Measurements from ENCODE around the gene SEC24D. TPM values are rescaled to one million over a fixed set of nuclear protein-coding genes. Genes with fewer than 3 reads are reported as not detected.
"Not testable (repeated sequence)": the region's sequence is repeated elsewhere in the genome, so short reads cannot be mapped to it uniquely, and the experiment has no call there.

The SEC24D gene
- total RNA-seq, 1 experiment from 2014 or later, result 14.4 TPM

DNA sequence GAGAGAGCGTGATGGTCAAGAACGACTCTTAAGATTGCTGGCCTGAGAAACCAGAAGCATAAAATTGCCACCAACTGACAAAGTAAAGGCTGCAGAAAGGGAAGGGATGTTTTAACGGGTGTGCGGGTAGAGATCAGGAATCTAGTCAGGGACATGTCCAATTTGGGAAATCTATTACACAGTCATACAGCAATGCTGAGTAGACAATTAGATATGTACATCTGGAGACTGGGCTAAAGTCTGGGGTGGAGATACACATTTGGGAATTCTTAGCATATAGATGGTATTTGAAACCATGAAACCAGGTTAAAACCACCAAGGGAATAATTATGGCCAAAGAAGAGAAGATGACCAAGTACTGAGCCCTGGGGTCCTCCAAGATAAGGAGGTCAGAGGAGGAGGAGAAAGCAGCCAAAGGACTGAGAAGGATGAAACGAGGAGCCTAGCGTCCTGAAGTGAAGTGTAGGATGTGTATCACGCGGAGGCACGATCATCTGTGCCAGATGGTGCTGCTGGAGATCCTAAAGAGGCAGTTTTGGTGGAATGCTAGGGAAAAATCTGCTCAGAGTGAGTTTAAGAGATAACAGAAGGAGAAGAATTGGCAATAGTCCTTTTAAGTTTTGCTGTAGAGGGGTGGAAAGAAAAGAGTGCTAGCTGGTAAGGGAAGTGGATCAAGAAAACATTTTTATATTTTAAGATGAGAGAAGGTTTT is 36.5 kb downstream of the SEC24D start:
- no peak overlapping the region for H3K9ac ChIP-seq (ENCODE audit: low read length)
- no peaks in the 10 kb centered on the region for H3K9me2 ChIP-seq (replicated peaks; ENCODE audit: low read length)
- BruUV-seq (replicated peaks), result no TSS peak
- no peak overlapping the region for H3K27ac ChIP-seq (ENCODE audit: low read length)
- ChIA-PET POLR2A (ENCODE audit: unreplicated experiment) (no interaction called here), CTCF (no interaction called here)
- H3K4me2 ChIP-seq (ENCODE audit: low read length), result no peak overlapping the region
- peaks cover 15% of the 10 kb centered on the region for H3K36me3 ChIP-seq (ENCODE audit: low read depth, low read length)
- H3K27me3 ChIP-seq (ENCODE audit: low read length), result no peaks in the 10 kb centered on the region
- TF ChIP-seq, protein P1, sequence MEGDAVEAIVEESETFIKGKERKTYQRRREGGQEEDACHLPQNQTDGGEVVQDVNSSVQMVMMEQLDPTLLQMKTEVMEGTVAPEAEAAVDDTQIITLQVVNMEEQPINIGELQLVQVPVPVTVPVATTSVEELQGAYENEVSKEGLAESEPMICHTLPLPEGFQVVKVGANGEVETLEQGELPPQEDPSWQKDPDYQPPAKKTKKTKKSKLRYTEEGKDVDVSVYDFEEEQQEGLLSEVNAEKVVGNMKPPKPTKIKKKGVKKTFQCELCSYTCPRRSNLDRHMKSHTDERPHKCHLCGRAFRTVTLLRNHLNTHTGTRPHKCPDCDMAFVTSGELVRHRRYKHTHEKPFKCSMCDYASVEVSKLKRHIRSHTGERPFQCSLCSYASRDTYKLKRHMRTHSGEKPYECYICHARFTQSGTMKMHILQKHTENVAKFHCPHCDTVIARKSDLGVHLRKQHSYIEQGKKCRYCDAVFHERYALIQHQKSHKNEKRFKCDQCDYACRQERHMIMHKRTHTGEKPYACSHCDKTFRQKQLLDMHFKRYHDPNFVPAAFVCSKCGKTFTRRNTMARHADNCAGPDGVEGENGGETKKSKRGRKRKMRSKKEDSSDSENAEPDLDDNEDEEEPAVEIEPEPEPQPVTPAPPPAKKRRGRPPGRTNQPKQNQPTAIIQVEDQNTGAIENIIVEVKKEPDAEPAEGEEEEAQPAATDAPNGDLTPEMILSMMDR (conservative IDR thresholded peaks at IDR 0.05; ENCODE audit: low read depth, low read length), result no peak
- TF ChIP-seq EZH2phosphoT487 (IDR thresholded peaks at IDR 0.05; ENCODE audit: borderline replicate concordance, low read length) (no peak), EZH2 (IDR thresholded peaks at IDR 0.05; ENCODE audit: low read length, unreplicated experiment) (no peak)
- no peaks in the 10 kb centered on the region for H3K9me3 ChIP-seq (ENCODE audit: low read length)
- no peak for ATAC-seq
- no peaks in the 10 kb centered on the region for H3K4me1 ChIP-seq (ENCODE audit: insufficient read depth, low read length)
- no peak overlapping the region for H2AFZ ChIP-seq (ENCODE audit: low read length)
- no peak overlapping the region for H3K4me3 ChIP-seq (ENCODE audit: low read length)
- no peaks in the 10 kb centered on the region for H3F3A ChIP-seq (ENCODE audit: low read length, unreplicated experiment)
- no peaks in the 10 kb centered on the region for H4K20me1 ChIP-seq (ENCODE audit: low read length)
- H3K79me2 ChIP-seq (ENCODE audit: low read length), result no peaks in the 10 kb centered on the region
- DNase-seq, result no peak
- intact Hi-C loops (cut with micrococcal nuclease), result no loop called here

DNA sequence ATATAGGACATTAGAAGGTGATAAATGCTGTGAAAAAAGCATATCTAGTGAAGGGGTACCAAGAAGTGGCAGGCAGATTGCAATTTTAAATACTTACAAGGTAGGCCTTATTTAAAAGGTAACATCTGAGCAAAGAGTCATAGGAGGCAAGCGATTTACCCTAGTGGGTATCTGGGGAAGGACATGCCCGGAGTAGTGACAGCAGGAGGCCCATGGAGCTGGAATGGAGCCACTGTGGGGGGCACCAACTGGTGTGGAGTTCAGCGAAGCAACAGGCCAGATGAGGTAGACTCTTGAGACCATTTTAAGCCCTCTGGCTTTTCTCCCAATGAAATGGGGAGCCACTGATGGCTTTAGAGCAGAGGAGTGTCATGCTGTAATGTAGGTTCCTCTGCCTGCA is 37.3 kb downstream of the SEC24D start:
- no peak for TF ChIP-seq EZH2 (IDR thresholded peaks at IDR 0.05; ENCODE audit: low read length, unreplicated experiment)
- TF ChIP-seq, protein P1 (conservative IDR thresholded peaks at IDR 0.05; ENCODE audit: low read depth, low read length), result 0 out of 2 replicates have a peak, but pooled peaks have one; percentile 14
- no peak overlapping the region for H3K9ac ChIP-seq (ENCODE audit: low read length)
- H3F3A ChIP-seq (ENCODE audit: low read length, unreplicated experiment), result no peaks in the 10 kb centered on the region
- no peak overlapping the region for H3K4me2 ChIP-seq (ENCODE audit: low read length)
- no peaks in the 10 kb centered on the region for H3K79me2 ChIP-seq (ENCODE audit: low read length)
- DNase-seq, result no peak
- intact Hi-C loops (cut with micrococcal nuclease), result no loop called here
- BruUV-seq (replicated peaks), result no TSS peak
- POLR2A ChIA-PET (ENCODE audit: unreplicated experiment), result no interaction called here
- peaks cover 15% of the 10 kb centered on the region for H3K36me3 ChIP-seq (ENCODE audit: low read depth, low read length)
- H3K9me2 ChIP-seq (replicated peaks; ENCODE audit: low read length), result no peaks in the 10 kb centered on the region
- no peak overlapping the region for H2AFZ ChIP-seq (ENCODE audit: low read length)
- no peaks in the 10 kb centered on the region for H3K4me1 ChIP-seq (ENCODE audit: insufficient read depth, low read length)
- no peaks in the 10 kb centered on the region for H3K9me3 ChIP-seq (ENCODE audit: low read length)
- no peak overlapping the region for H3K27ac ChIP-seq (ENCODE audit: low read length)
- no peak overlapping the region for H3K4me3 ChIP-seq (ENCODE audit: low read length)
- CTCF ChIA-PET, result no interaction called here
- no peaks in the 10 kb centered on the region for H4K20me1 ChIP-seq (ENCODE audit: low read length)
- no peaks in the 10 kb centered on the region for H3K27me3 ChIP-seq (ENCODE audit: low read length)
- ATAC-seq, result no peak

DNA sequence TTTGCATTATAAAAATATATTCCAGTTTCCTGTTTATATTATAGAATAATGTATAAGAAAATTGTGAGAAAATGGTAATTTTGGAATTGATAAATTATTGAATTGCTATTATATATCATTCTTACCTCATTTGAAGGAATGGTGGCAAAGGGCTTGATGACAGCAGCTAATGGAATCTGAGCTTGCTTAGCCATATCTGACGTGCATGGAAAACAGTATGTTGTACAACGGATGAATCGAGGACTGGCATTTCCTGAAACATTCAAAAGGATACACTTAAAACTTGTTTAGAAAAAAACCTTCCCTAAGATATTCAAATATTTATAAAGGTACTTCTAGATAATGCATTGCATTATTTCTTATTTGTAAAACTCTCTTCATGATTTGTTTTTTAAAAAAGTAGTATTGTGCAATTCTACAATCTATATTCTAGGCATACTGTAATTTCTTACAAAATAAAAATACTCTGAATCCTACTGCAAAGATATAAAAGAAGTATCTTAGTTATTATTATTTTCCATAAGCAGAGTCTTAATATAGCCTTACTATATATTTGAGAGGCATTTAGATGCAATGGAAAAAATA is 38.3 kb downstream of the SEC24D start:
- Histone ChIP-seq H2AFZ (ENCODE audit: low read length) (no peak overlapping the region), H3K79me2 (ENCODE audit: low read length) (no peaks in the 10 kb centered on the region), H3K9ac (ENCODE audit: low read length) (no peak overlapping the region), H4K20me1 (ENCODE audit: low read length) (no peaks in the 10 kb centered on the region), H3F3A (ENCODE audit: low read length, unreplicated experiment) (no peaks in the 10 kb centered on the region), H3K9me2 (replicated peaks; ENCODE audit: low read length) (no peaks in the 10 kb centered on the region), H3K9me3 (ENCODE audit: low read length) (no peaks in the 10 kb centered on the region), H3K4me1 (ENCODE audit: insufficient read depth, low read length) (no peaks in the 10 kb centered on the region), H3K4me2 (ENCODE audit: low read length) (no peak overlapping the region), H3K36me3 (ENCODE audit: low read depth, low read length) (peaks cover 15% of the 10 kb centered on the region), H3K27me3 (ENCODE audit: low read length) (no peaks in the 10 kb centered on the region), H3K27ac (ENCODE audit: low read length) (no peak overlapping the region), H3K4me3 (ENCODE audit: low read length) (no peak overlapping the region)
- no TSS peak for BruUV-seq (replicated peaks)
- ChIA-PET POLR2A (ENCODE audit: unreplicated experiment) (no interaction called here), CTCF (no interaction called here)
- TF ChIP-seq, protein P1 (conservative IDR thresholded peaks at IDR 0.05; ENCODE audit: low read depth, low read length), result no peak
- TF ChIP-seq EZH2 (IDR thresholded peaks at IDR 0.05; ENCODE audit: low read length, unreplicated experiment) (no peak), EZH2phosphoT487 (IDR thresholded peaks at IDR 0.05; ENCODE audit: borderline replicate concordance, low read length) (no peak)
- no peak for DNase-seq
- intact Hi-C loops (cut with micrococcal nuclease), result no loop called here
- ATAC-seq, result no peak

DNA sequence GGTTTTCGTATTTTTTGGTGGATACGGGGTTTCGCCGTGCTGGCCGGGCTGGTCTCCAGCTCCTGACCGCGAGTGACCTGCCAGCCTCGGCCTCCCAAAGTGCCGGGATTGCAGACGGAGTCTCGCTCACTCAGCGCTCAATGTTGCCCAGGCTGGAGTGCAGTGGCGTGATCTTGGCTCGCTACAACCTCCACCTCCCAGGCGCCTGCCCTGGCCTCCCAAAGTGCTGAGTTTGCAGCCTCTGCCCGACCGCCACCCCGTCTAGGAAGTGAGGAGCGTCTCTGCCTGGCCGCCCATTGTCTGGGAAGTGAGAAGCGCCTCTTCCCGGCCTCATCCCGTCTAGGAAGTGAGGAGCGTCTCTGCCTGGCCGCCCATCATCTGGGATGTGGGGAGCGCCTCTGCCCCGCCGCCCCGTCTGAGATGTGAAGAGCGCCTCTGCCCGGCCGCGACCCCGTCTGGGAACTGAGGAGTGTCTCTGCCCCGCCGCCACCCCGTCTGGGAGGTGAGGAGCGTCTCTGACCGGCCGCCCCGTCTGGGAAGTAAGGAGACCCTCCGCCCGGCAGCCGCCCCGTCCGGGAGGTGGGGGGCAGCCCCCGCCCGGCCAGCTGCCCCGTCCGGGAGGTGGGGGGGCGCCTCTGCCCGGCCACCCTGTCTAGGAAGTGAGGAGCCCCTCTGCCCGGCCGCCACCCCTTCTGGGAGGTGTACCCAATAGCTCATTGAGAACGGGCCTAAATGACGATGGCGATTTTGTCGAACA is 44.1 kb downstream of the SEC24D start:
- BruUV-seq (replicated peaks); H3K9me3 ChIP-seq (ENCODE audit: low read length); H3K9me2 ChIP-seq (replicated peaks; ENCODE audit: low read length); POLR2A ChIA-PET (ENCODE audit: unreplicated experiment); H2AFZ ChIP-seq (ENCODE audit: low read length); H3K4me2 ChIP-seq (ENCODE audit: low read length); H3K27ac ChIP-seq (ENCODE audit: low read length); H3F3A ChIP-seq (ENCODE audit: low read length, unreplicated experiment); H3K27me3 ChIP-seq (ENCODE audit: low read length); DNase-seq; H3K4me1 ChIP-seq (ENCODE audit: insufficient read depth, low read length); ATAC-seq; H4K20me1 ChIP-seq (ENCODE audit: low read length); H3K79me2 ChIP-seq (ENCODE audit: low read length); intact Hi-C loops (cut with micrococcal nuclease); H3K9ac ChIP-seq (ENCODE audit: low read length); CTCF ChIA-PET; H3K4me3 ChIP-seq (ENCODE audit: low read length): not testable (repeated sequence)
- H3K36me3 ChIP-seq (ENCODE audit: low read depth, low read length), result peaks cover 14% of the 10 kb centered on the region; the same call in 1 of the 2 replicates

All from PC-3 (cell line).